A673 (cell line): ENCODE results near the gene PRKCB.

Experiments used
- CTCF ChIP-seq: fragments of 300-800, 200-600 bp; sonication (generic); conservative IDR thresholded peaks from 2 replicates; pipeline ENCODE4 v1.5.1; 2017; ENCODE audit warnings: low read depth, mild to moderate bottlenecking, antibody characterized with exemption, low read length, moderate library complexity, mixed read lengths
- EZH2 ChIP-seq: fragments of 200-600 bp; sonication (generic); IDR thresholded peaks from 2 replicates; pipeline ENCODE4 v1.6.1; 2017; ENCODE audit warnings: borderline replicate concordance, low read depth, mild to moderate bottlenecking, mixed read lengths, antibody characterized with exemption, low read length; ENCODE audit not compliant: poor library complexity, severe bottlenecking

GRCh38 chr16:23833960-23834685, 1.7 kb upstream of the PRKCB start:
- no peak for TF ChIP-seq CTCF
- TF ChIP-seq EZH2, result no peak
